PC-3 (cell line): Measurements from ENCODE around the gene SCN10A. TPM values are rescaled to one million over a fixed set of nuclear protein-coding genes. Genes with fewer than 3 reads are reported as not detected.

Source experiments
- ATAC-seq: fragments of 200-7000 bp; cut with Tn5 transposase; 2 replicates; pipeline ENCODE4 v1.9.1; 2020; ENCODE audit warnings: mild to moderate bottlenecking, moderate library complexity
- BruUV-seq: library from RNA; stranded (reverse); fragments of 400-500 nt; replicated peaks from 2 replicates; lab custom pipeline; 2021; lab: Mats Ljungman, UMichigan
- CTCF ChIA-PET: fragments of 300-600 bp; sonication (Branson Sonifier 250); formaldehyde crosslinking; loops from one replicate; lab custom pipeline; 2022; ENCODE audit warnings: antibody characterized with exemption; lab: Charles Lee
- POLR2A ChIA-PET: fragments of 300-600 bp; sonication (Branson Sonifier 250); formaldehyde crosslinking; loops from one replicate; lab custom pipeline; 2022; ENCODE audit warnings: antibody characterized with exemption; ENCODE audit not compliant: unreplicated experiment; lab: Charles Lee
- DNase-seq: peaks from one replicate; pipeline ENCODE4 v3.0.0-alpha.2; 2015
- H2AFZ ChIP-seq: fragments of 300-600 bp; sonication (generic); 2 replicates; pipeline ENCODE4 v1.6.0; 2016; ENCODE audit warnings: antibody characterized with exemption, low read length
- H3F3A ChIP-seq: fragments of 300-600 bp; sonication (generic); one replicate; pipeline ENCODE4 v1.6.0; 2017; ENCODE audit warnings: antibody characterized with exemption, low read length, control low read depth, mild to moderate bottlenecking; ENCODE audit not compliant: unreplicated experiment
- H3K27ac ChIP-seq: fragments of 300-600 bp; sonication (generic); 2 replicates; pipeline ENCODE4 v1.5.1; 2016; ENCODE audit warnings: mild to moderate bottlenecking, low read length
- H3K27me3 ChIP-seq: fragments of 300-600 bp; sonication (generic); 2 replicates; pipeline ENCODE4 v1.6.1; 2016; ENCODE audit warnings: low read length, mixed read lengths
- H3K36me3 ChIP-seq: fragments of 300-600 bp; sonication (generic); 2 replicates; pipeline ENCODE4 v1.6.1; 2016; ENCODE audit warnings: low read depth, mixed run types, low read length, mixed read lengths
- H3K4me1 ChIP-seq: fragments of 300-600 bp; sonication (generic); 2 replicates; pipeline ENCODE4 v1.5.1; 2016; ENCODE audit warnings: low read length; ENCODE audit not compliant: insufficient read depth
- H3K4me2 ChIP-seq: fragments of 300-600 bp; sonication (generic); 2 replicates; pipeline ENCODE4 v1.6.0; 2016; ENCODE audit warnings: low read length
- H3K4me3 ChIP-seq: fragments of 300-600 bp; sonication (generic); 2 replicates; pipeline ENCODE4 v1.5.1; 2016; ENCODE audit warnings: mild to moderate bottlenecking, low read length, mixed read lengths
- H3K79me2 ChIP-seq: fragments of 300-600 bp; sonication (generic); 2 replicates; pipeline ENCODE4 v1.6.1; 2017; ENCODE audit warnings: low read length, mixed read lengths
- H3K9ac ChIP-seq: fragments of 300-600 bp; sonication (generic); 2 replicates; pipeline ENCODE4 v1.6.0; 2016; ENCODE audit warnings: mild to moderate bottlenecking, low read length
- H3K9me2 ChIP-seq: fragments of 300-600 bp; sonication (generic); replicated peaks from 2 replicates; pipeline ENCODE4 v1.6.1; 2016; ENCODE audit warnings: mixed run types, low read length, mixed read lengths
- H3K9me3 ChIP-seq: fragments of 300-600 bp; sonication (generic); 2 replicates; pipeline ENCODE4 v1.6.1; 2016; ENCODE audit warnings: low read length, mixed read lengths
- H4K20me1 ChIP-seq: fragments of 300-600 bp; sonication (generic); 2 replicates; pipeline ENCODE4 v1.6.1; 2016; ENCODE audit warnings: low read length, mixed read lengths
- EZH2 ChIP-seq: fragments of 300-600 bp; sonication (generic); IDR thresholded peaks from one replicate; pipeline ENCODE4 v1.6.1; 2017; ENCODE audit warnings: antibody characterized with exemption, mild to moderate bottlenecking, low read length; ENCODE audit not compliant: unreplicated experiment
- EZH2phosphoT487 ChIP-seq: fragments of 300-600 bp; sonication (generic); IDR thresholded peaks from 2 replicates; pipeline ENCODE4 v1.6.1; 2018; ENCODE audit warnings: mild to moderate bottlenecking, antibody characterized with exemption, low read length, borderline replicate concordance
- intact Hi-C: fragments of 100-400 bp; cut with micrococcal nuclease; formaldehyde crosslinking; loops from 2 replicates; pipeline ENCODE4 v1.9.0; 2023
- total RNA-seq: library from RNA; depleted of rRNA; stranded (reverse); fragments of >200 nt; gene quantifications from 2 replicates; pipeline ENCODE4 v1.2.3, GENCODE V29; 2014
- TF ChIP-seq, protein P1 (sequence below): fragments of 300-600 bp; sonication (generic); conservative IDR thresholded peaks from 2 replicates; pipeline ENCODE4 v1.5.1; 2017; ENCODE audit warnings: antibody characterized with exemption, low read depth, mild to moderate bottlenecking, low read length

The SCN10A gene
- total RNA-seq, 1 experiment from 2014 or later = not detected

DNA sequence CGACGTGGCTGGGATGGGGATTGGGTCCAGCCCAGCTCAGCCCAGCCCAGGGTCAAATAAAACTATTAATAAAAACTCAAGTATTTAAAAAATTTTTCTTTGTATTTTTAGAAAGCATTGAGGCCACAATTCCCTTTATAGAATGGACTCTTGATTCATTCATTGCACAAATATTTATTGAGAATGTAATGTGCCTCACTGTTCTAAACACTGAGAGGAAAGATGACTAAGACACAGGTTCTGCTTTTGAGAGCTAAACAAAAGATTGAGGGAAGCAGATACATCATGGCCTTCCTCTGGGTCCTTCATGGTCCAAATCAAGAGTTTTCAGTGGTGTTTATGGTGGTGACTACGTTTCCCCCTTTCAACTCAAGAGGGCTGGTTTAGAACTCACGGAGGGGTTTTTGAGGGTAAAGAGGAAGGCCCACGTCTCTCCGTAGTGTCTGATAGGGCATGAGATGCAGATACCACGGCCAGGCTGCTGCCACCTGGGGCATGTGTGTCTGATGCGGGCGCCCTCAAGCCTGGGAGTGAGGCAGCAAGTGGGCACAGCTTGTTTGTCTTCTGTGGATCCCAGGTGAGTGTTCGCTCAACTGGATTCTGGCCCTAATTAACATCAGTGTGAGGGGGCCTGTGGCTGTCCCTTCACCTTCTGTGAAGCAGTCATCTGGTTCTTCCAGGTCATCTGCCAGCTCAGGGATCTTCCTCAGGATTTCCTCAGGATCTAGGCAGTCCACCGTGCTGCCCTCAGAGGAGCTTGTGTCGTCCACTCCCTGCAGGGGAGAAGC is 93.0 kb downstream of the SCN10A start:
- Histone ChIP-seq H3K9me3 (no peaks in the 10 kb centered on the region), H3K4me1 (no peaks in the 10 kb centered on the region), H3K79me2 (no peaks in the 10 kb centered on the region), H2AFZ (no peak overlapping the region), H3F3A (no peaks in the 10 kb centered on the region), H3K9ac (no peak overlapping the region), H3K27me3 (peaks cover 84% of the 10 kb centered on the region), H4K20me1 (no peaks in the 10 kb centered on the region), H3K4me3 (no peak overlapping the region), H3K27ac (no peak overlapping the region), H3K9me2 (no peaks in the 10 kb centered on the region), H3K4me2 (no peak overlapping the region), H3K36me3 (no peaks in the 10 kb centered on the region)
- intact Hi-C loops = no loop called here
- TF ChIP-seq EZH2phosphoT487 = no peak
- TF ChIP-seq, protein P1, sequence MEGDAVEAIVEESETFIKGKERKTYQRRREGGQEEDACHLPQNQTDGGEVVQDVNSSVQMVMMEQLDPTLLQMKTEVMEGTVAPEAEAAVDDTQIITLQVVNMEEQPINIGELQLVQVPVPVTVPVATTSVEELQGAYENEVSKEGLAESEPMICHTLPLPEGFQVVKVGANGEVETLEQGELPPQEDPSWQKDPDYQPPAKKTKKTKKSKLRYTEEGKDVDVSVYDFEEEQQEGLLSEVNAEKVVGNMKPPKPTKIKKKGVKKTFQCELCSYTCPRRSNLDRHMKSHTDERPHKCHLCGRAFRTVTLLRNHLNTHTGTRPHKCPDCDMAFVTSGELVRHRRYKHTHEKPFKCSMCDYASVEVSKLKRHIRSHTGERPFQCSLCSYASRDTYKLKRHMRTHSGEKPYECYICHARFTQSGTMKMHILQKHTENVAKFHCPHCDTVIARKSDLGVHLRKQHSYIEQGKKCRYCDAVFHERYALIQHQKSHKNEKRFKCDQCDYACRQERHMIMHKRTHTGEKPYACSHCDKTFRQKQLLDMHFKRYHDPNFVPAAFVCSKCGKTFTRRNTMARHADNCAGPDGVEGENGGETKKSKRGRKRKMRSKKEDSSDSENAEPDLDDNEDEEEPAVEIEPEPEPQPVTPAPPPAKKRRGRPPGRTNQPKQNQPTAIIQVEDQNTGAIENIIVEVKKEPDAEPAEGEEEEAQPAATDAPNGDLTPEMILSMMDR = no peak
- TF ChIP-seq EZH2 = no peak
- CTCF ChIA-PET = no interaction called here
- DNase-seq (no peak), ATAC-seq (no peak)
- POLR2A ChIA-PET = no interaction called here
- BruUV-seq = no TSS peak

DNA sequence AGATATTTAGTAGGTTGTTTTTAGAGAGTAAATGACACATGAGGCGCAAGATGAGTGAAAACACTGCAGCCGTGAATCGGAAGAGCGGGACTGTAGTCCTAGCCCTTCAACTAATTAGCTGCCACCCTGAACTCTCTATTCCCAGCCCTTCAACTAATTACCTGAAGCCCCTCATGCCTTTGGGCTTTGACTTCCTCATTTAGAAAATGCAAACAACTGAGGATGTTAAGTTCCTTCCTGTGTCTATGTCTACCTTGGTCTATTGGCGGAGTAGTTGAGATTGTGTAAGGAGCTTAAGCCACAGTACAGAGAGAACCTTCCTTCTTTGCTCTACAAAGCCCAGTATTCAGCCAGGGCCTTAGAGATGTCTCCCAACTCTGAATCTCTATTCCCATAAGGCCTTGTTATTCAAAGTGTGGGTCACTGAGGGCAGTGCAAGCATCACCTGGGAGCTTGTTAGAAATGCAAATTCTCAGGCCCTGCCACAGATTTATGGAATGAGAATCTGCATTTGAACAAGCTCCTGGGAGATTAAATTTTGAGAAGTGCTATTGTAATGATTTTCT is 94.7 kb downstream of the SCN10A start:
- Histone ChIP-seq H3K27me3 (peaks cover 79% of the 10 kb centered on the region), H3K4me1 (no peaks in the 10 kb centered on the region), H3K4me3 (no peak overlapping the region), H3K27ac (no peak overlapping the region), H3K9me3 (no peaks in the 10 kb centered on the region), H3F3A (no peaks in the 10 kb centered on the region), H3K79me2 (no peaks in the 10 kb centered on the region), H2AFZ (no peak overlapping the region), H4K20me1 (no peaks in the 10 kb centered on the region), H3K36me3 (no peaks in the 10 kb centered on the region), H3K9me2 (no peaks in the 10 kb centered on the region), H3K9ac (no peak overlapping the region), H3K4me2 (no peak overlapping the region)
- intact Hi-C loops = no loop called here
- ATAC-seq (no peak), DNase-seq (no peak)
- TF ChIP-seq, protein P1 = no peak
- TF ChIP-seq EZH2phosphoT487 = no peak
- TF ChIP-seq EZH2 = no peak
- ChIA-PET CTCF (no interaction called here), POLR2A (no interaction called here)
- BruUV-seq = no TSS peak

DNA sequence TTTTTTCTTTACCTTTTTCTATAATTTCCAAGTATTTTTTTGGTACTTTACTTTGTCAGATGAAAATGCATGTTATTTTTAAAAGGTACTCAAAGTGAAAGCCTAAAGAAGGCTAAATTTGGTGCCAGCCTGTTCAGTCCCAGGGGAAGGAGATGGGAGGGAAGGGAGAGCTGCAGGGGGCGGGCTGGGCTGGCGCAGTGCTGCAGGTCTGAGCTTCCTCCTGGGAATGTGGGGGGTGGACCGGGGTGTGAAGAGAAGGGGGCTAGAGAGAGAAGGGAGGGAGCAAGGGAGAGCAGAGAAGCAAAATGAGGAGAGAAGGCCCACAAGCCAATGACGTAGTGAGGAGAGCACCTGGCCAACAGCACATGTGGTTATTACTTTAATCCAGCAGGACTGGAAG is 95.6 kb downstream of the SCN10A start:
- Histone ChIP-seq H3K9ac (no peak overlapping the region), H3K9me3 (no peaks in the 10 kb centered on the region), H3K4me2 (no peak overlapping the region), H2AFZ (no peak overlapping the region), H4K20me1 (no peaks in the 10 kb centered on the region), H3K27ac (no peak overlapping the region), H3K4me3 (no peak overlapping the region), H3K27me3 (peaks cover 72% of the 10 kb centered on the region), H3K9me2 (no peaks in the 10 kb centered on the region), H3F3A (no peaks in the 10 kb centered on the region), H3K79me2 (no peaks in the 10 kb centered on the region), H3K36me3 (no peaks in the 10 kb centered on the region), H3K4me1 (no peaks in the 10 kb centered on the region)
- CTCF ChIA-PET = no interaction called here
- BruUV-seq = no TSS peak
- POLR2A ChIA-PET = no interaction called here
- TF ChIP-seq EZH2phosphoT487 = no peak
- TF ChIP-seq, protein P1 = no peak
- TF ChIP-seq EZH2 = no peak
- ATAC-seq (no peak), DNase-seq (no peak)
- intact Hi-C loops = no loop called here
